Thoracic aorta (tissue), 2 donors: Measurements from ENCODE around the gene MORN3. TPM values are rescaled to one million over a fixed set of nuclear protein-coding genes. Genes with fewer than 3 reads are reported as not detected.
"Not testable (repeated sequence)": the region's sequence is repeated elsewhere in the genome, so short reads cannot be mapped to it uniquely, and the experiment has no call there.

Source experiments
- ATAC-seq: fragments of 150-250 bp; one replicate; pipeline ENCODE4 v1.8.0; 2017; ENCODE audit warnings: low read depth; ENCODE audit not compliant: insufficient number of reproducible peaks, low FRiP score
- DNase-seq: peaks from one replicate; pipeline ENCODE4 v3.0.0-alpha.2; 2020; ENCODE audit warnings: low spot score
- H3K27ac ChIP-seq, 2 donors: fragments of 200-600 bp; sonication (generic); 1 replicate in 1 of 2; 2 replicates in 1 of 2; pipeline ENCODE4 v1.5.1; 2016; ENCODE audit warnings: mild to moderate bottlenecking in 2 of 2, moderate library complexity in 2 of 2
- H3K27me3 ChIP-seq: fragments of 200-600 bp; sonication (generic); replicated peaks from 2 replicates; pipeline ENCODE4 v1.6.0; 2016; ENCODE audit warnings: mild to moderate bottlenecking; ENCODE audit not compliant: insufficient read depth
- H3K36me3 ChIP-seq: fragments of 200-600 bp; sonication (generic); one replicate; pipeline ENCODE4 v1.5.1; 2016
- H3K4me1 ChIP-seq, 2 donors: fragments of 200-600 bp; sonication (generic); 1 replicate in 1 of 2; 2 replicates in 1 of 2; pipeline versions ENCODE4 v1.5.1 to v1.6.0; 2016; ENCODE audit warnings: low read depth in 2 of 2, mild to moderate bottlenecking in 1 of 2; ENCODE audit not compliant: control insufficient read depth in 1 of 2
- H3K4me3 ChIP-seq: fragments of 200-600 bp; sonication (generic); 2 replicates; pipeline ENCODE4 v1.5.1; 2016; ENCODE audit warnings: mild to moderate bottlenecking
- H3K9me3 ChIP-seq: fragments of 200-600 bp; sonication (generic); 2 replicates; pipeline ENCODE4 v1.5.1; 2016
- CTCF ChIP-seq: fragments of 200-600 bp; sonication (generic); IDR thresholded peaks from one replicate; pipeline ENCODE4 v1.5.1; 2019; ENCODE audit warnings: antibody characterized with exemption
- total RNA-seq, 2 donors: library from RNA; depleted of rRNA; stranded (reverse); fragments of >200 nt; gene quantifications; one replicate each; pipeline versions ENCODE4 v1.1.0 to v1.2.3, GENCODE V29; 2016

The MORN3 gene
- total RNA-seq, result under 1 TPM in 1 of 2 donors, not detected in 1; 0.78 TPM

DNA sequence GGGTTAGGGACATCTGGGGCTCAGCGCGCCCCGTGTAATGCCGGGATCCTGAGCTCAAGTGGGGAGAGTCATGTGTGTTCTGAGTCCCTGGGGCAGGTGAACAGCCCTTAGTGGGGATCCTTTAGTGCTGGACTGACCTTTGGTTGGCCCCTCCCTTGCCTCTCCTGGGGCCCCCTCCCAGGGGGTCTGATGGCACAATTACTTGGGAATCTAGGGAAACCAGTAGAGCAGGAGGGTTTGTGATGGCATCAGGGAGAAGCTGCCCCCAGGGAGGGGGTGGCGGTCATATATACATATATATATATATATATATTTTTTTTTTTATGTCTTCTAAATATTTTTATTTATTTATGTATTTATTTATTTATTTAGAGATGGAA, at the start of gene MORN3:
Gene MORN3 (minus strand): TSS at position 134 of the 380 bp plus-strand sequence. CDS start 171 bp downstream, outside the sequence.
- Histone ChIP-seq H3K36me3 (no peaks in the 10 kb centered on the region), H3K27me3 (no peaks in the 10 kb centered on the region), H3K4me3 (no peak within 1 kb of the TSS), H3K4me1 (peaks cover 7 to 13% of the 10 kb centered on the region in 2 donors), H3K9me3 (no peaks in the 10 kb centered on the region), H3K27ac (no peak within 1 kb of the TSS)
- no peak for TF ChIP-seq CTCF
- no peak for DNase-seq
- ATAC-seq, result no peak

GRCh38 chr12:121718653-121719239, 49.3 kb upstream of the MORN3 start:
- DNase-seq (no peak), ATAC-seq (no peak)
- Histone ChIP-seq H3K36me3 (no peaks in the 10 kb centered on the region), H3K27ac (no peak overlapping the region), H3K9me3 (no peaks in the 10 kb centered on the region), H3K4me1 (peaks cover under 1 to 5% of the 10 kb centered on the region in 2 donors), H3K27me3 (no peaks in the 10 kb centered on the region), H3K4me3 (no peak overlapping the region)
- TF ChIP-seq CTCF, result no peak

- no peak for TF ChIP-seq CTCF
- Histone ChIP-seq H3K36me3 (no peaks in the 10 kb centered on the region), H3K4me3 (no peak overlapping the region), H3K27me3 (no peaks in the 10 kb centered on the region), H3K9me3 (no peaks in the 10 kb centered on the region), H3K27ac (no peak overlapping the region), H3K4me1 (peaks cover 8 to 13% of the 10 kb centered on the region in 2 donors)
- ATAC-seq (no peak), DNase-seq (no peak)
Observed at GRCh38 chr12:121717041-121717699, 47.7 kb upstream of the MORN3 start.

GRCh38 chr12:121715862-121716435, 46.5 kb upstream of the MORN3 start:
- H3K36me3 ChIP-seq, result no peaks in the 10 kb centered on the region
- H3K4me1 ChIP-seq, result peaks cover 8 to 24% of the 10 kb centered on the region in 2 donors
- no peaks in the 10 kb centered on the region for H3K27me3 ChIP-seq
- no peaks in the 10 kb centered on the region for H3K9me3 ChIP-seq
- H3K4me3 ChIP-seq, result no peak overlapping the region
- DNase-seq (no peak), ATAC-seq (no peak)
- TF ChIP-seq CTCF, result no peak
- no peak overlapping the region for H3K27ac ChIP-seq

DNA sequence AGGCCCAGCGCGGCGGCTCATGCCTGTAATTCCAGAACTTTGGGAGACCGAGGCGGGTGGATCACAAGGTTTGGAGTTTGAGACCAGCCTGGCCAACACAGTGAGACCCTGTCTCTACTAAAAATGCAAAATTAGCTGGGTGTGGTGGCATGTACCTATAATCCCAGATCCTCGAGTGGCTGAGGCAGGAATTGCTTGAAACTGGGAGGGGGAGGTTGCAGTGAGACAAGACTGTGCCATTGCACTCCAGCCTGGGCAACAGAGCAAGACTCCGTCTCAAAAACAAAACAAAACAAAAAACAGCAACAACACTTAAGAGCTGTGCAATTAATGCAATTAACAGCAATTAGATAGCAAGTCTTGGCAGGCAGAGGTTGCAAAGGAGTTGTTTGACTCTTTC, 45.6 kb upstream of the MORN3 start:
- DNase-seq, H3K27me3 ChIP-seq, H3K4me3 ChIP-seq, H3K36me3 ChIP-seq, H3K27ac ChIP-seq, ATAC-seq, H3K9me3 ChIP-seq: not testable (repeated sequence)
- peaks cover 8 to 24% of the 10 kb centered on the region in 2 donors for H3K4me1 ChIP-seq
